Fibroblast of lung (primary cell): Measurements from ENCODE around the gene PHF21A.

Experiments used
- CTCF ChIP-seq, 2 donors: IDR thresholded peaks in 1 of 2; conservative IDR thresholded peaks in 1 of 2; 1 replicate in 1 of 2; 2 replicates in 1 of 2; pipeline ENCODE4 v1.5.1; 2011 to 2012; ENCODE audit warnings: low read length in 2 of 2, control low read depth in 1 of 2, inconsistent platforms in 1 of 2, low read depth in 1 of 2, mild to moderate bottlenecking in 1 of 2
- EZH2 ChIP-seq: IDR thresholded peaks from 2 replicates; pipeline ENCODE4 v1.5.1; 2012; ENCODE audit warnings: low read length, control low read depth, mild to moderate bottlenecking; ENCODE audit errors: missing control alignments

GRCh38 chr11:45936511-45937054 is 184.7 kb downstream of the PHF21A start:
- TF ChIP-seq CTCF (conservative IDR thresholded peaks at IDR 0.05 in 1 of 2, IDR thresholded peaks at IDR 0.05 in 1 of 2; ENCODE audit: low read depth in 1 of 2, low read length in 2 of 2) (no peak), EZH2 (no peak)
